PC-9 (cell line): ENCODE results near the gene COL4A1. TPM values are rescaled to one million over a fixed set of nuclear protein-coding genes. Genes with fewer than 3 reads are reported as not detected.

ENCODE experiments used
- BruUV-seq: library from RNA; stranded (reverse); fragments of 400-500 nt; replicated peaks from 2 replicates; lab custom pipeline; 2021; lab: Mats Ljungman, UMichigan
- CTCF ChIA-PET: fragments of 300-600 bp; sonication (Branson Sonifier 250); formaldehyde crosslinking; loops from one replicate; lab custom pipeline; 2022; ENCODE audit warnings: antibody characterized with exemption; lab: Charles Lee
- POLR2A ChIA-PET: fragments of 300-600 bp; sonication (Branson Sonifier 250); formaldehyde crosslinking; loops from one replicate; lab custom pipeline; 2022; ENCODE audit warnings: antibody characterized with exemption; ENCODE audit not compliant: unreplicated experiment; lab: Charles Lee
- DNase-seq, 2 experiments: peaks; one replicate each; pipeline versions ENCODE4 v3.0.0 to v3.0.0-alpha.2; 2015 to 2022; ENCODE audit warnings: mixed read lengths in 1 of 2
- H2AFZ ChIP-seq: fragments of 200-600 bp; sonication (generic); 2 replicates; pipeline ENCODE4 v1.8.1; 2017; ENCODE audit warnings: antibody characterized with exemption
- H3F3A ChIP-seq: fragments of 200-600 bp; sonication (generic); 2 replicates; pipeline ENCODE4 v1.8.1; 2017; ENCODE audit warnings: antibody characterized with exemption, mild to moderate bottlenecking, low read depth; ENCODE audit not compliant: insufficient read depth
- H3K27ac ChIP-seq: fragments of 200-600 bp; sonication (generic); 2 replicates; pipeline ENCODE4 v1.6.1; 2016; ENCODE audit warnings: mixed run types
- H3K27me3 ChIP-seq: fragments of 200-600 bp; sonication (generic); 2 replicates; pipeline ENCODE4 v1.6.1; 2016; ENCODE audit warnings: low read depth, mixed run types; ENCODE audit not compliant: insufficient read depth
- H3K36me3 ChIP-seq: fragments of 200-600 bp; sonication (generic); 2 replicates; pipeline ENCODE4 v1.6.1; 2016; ENCODE audit warnings: low read depth, mixed run types
- H3K4me1 ChIP-seq: fragments of 200-600 bp; sonication (generic); replicated peaks from 2 replicates; pipeline ENCODE4 v1.6.1; 2016; ENCODE audit warnings: mixed run types; ENCODE audit not compliant: insufficient read depth
- H3K4me2 ChIP-seq: fragments of 200-600 bp; sonication (generic); 2 replicates; pipeline ENCODE4 v1.6.1; 2017; ENCODE audit warnings: mixed run types
- H3K4me3 ChIP-seq: fragments of 200-600 bp; sonication (generic); 2 replicates; pipeline ENCODE4 v1.6.1; 2016; ENCODE audit warnings: mixed run types
- H3K79me2 ChIP-seq: fragments of 200-600 bp; sonication (generic); 2 replicates; pipeline ENCODE4 v1.6.1; 2017; ENCODE audit warnings: low read depth, mixed run types
- H3K9me2 ChIP-seq: fragments of 200-600 bp; sonication (generic); 2 replicates; pipeline ENCODE4 v1.8.1; 2017; ENCODE audit warnings: mild to moderate bottlenecking; ENCODE audit not compliant: insufficient read depth
- H3K9me3 ChIP-seq: fragments of 200-600 bp; sonication (generic); 2 replicates; pipeline ENCODE4 v1.8.1; 2016; ENCODE audit warnings: low read depth; ENCODE audit not compliant: insufficient read depth
- H4K20me1 ChIP-seq: fragments of 200-600 bp; sonication (generic); 2 replicates; pipeline ENCODE4 v1.8.1; 2017; ENCODE audit not compliant: insufficient read depth
- CTCF ChIP-seq: fragments of 200-600 bp; sonication (generic); conservative IDR thresholded peaks from 2 replicates; pipeline ENCODE4 v1.6.1; 2017; ENCODE audit warnings: mixed run types, antibody characterized with exemption, mild to moderate bottlenecking, moderate library complexity
- EZH2 ChIP-seq: fragments of 200-600 bp; sonication (generic); IDR thresholded peaks from 2 replicates; pipeline ENCODE4 v1.8.0; 2017; ENCODE audit warnings: antibody characterized with exemption, low read depth
- intact Hi-C: fragments of 100-400 bp; cut with micrococcal nuclease; formaldehyde crosslinking; loops from one replicate; pipeline ENCODE4 v1.10.0; 2022; ENCODE audit not compliant: unreplicated experiment
- total RNA-seq: library from RNA; stranded (reverse); gene quantifications from 2 replicates; pipeline ENCODE4 v1.2.3, GENCODE V29; 2021

Gene COL4A1
- total RNA-seq, 1 experiment from 2014 or later: 24.5 TPM

- Histone ChIP-seq H3K36me3 (no peaks in the 10 kb centered on the region), H3K4me3 (no peak overlapping the region), H3F3A (peaks cover 36% of the 10 kb centered on the region), H3K27me3 (no peaks in the 10 kb centered on the region), H2AFZ (no peak overlapping the region), H3K4me1 (peaks cover 50% of the 10 kb centered on the region), H3K4me2 (no peak overlapping the region), H4K20me1 (no peaks in the 10 kb centered on the region), H3K9me3 (no peaks in the 10 kb centered on the region), H3K27ac (no peak overlapping the region), H3K79me2 (no peaks in the 10 kb centered on the region), H3K9me2 (no peaks in the 10 kb centered on the region)
- DNase-seq: no peak
- ChIA-PET POLR2A (no interaction called here), CTCF (interaction anchor here (0.5 kb wide), 1 partner anchor 20 kb away, joined by 17 read pairs; no protein-coding TSS in a partner anchor)
- no TSS peak for BruUV-seq
- no peak for TF ChIP-seq EZH2
- TF ChIP-seq CTCF: no peak
- intact Hi-C loops: loop anchor here (10.0 kb wide), 1 partner anchor 790 kb away; no protein-coding TSS in a partner anchor
Observed at GRCh38 chr13:110124201-110124940, 182.6 kb downstream of the COL4A1 start.

GRCh38 chr13:110123041-110123809 lies 183.7 kb downstream of the COL4A1 start:
- H3K9me2 ChIP-seq: no peaks in the 10 kb centered on the region
- H3K27ac ChIP-seq: no peak overlapping the region
- no peaks in the 10 kb centered on the region for H3K27me3 ChIP-seq
- H2AFZ ChIP-seq: no peak overlapping the region
- no peak for DNase-seq
- H3K9me3 ChIP-seq: no peaks in the 10 kb centered on the region
- H4K20me1 ChIP-seq: no peaks in the 10 kb centered on the region
- no peak overlapping the region for H3K4me3 ChIP-seq
- no peaks in the 10 kb centered on the region for H3K79me2 ChIP-seq
- BruUV-seq: no TSS peak
- H3K36me3 ChIP-seq: no peaks in the 10 kb centered on the region
- CTCF ChIA-PET: interaction anchor here (0.6 kb wide), 1 partner anchor 851 kb away, joined by 3 read pairs; no protein-coding TSS in a partner anchor
- no peak overlapping the region for H3K4me2 ChIP-seq
- POLR2A ChIA-PET: no interaction called here
- peaks cover 26% of the 10 kb centered on the region for H3F3A ChIP-seq
- intact Hi-C loops: loop anchor here (10.0 kb wide), 1 partner anchor 788 kb away; no protein-coding TSS in a partner anchor
- TF ChIP-seq EZH2: no peak
- TF ChIP-seq CTCF: no peak
- H3K4me1 ChIP-seq: peaks cover 38% of the 10 kb centered on the region

- no peaks in the 10 kb centered on the region for H3K36me3 ChIP-seq
- H3K4me1 ChIP-seq: peaks cover 30% of the 10 kb centered on the region
- CTCF ChIA-PET: no interaction called here
- H3K4me2 ChIP-seq: no peak overlapping the region
- TF ChIP-seq CTCF (no peak), EZH2 (no peak)
- H3K27ac ChIP-seq: no peak overlapping the region
- no peaks in the 10 kb centered on the region for H3K27me3 ChIP-seq
- H4K20me1 ChIP-seq: no peaks in the 10 kb centered on the region
- POLR2A ChIA-PET: no interaction called here
- intact Hi-C loops: loop anchor here (10.0 kb wide), 1 partner anchor 787 kb away; no protein-coding TSS in a partner anchor
- H2AFZ ChIP-seq: no peak overlapping the region
- BruUV-seq: no TSS peak
- DNase-seq: no peak
- no peaks in the 10 kb centered on the region for H3K9me3 ChIP-seq
- H3K9me2 ChIP-seq: no peaks in the 10 kb centered on the region
- no peaks in the 10 kb centered on the region for H3K79me2 ChIP-seq
- peaks cover 9% of the 10 kb centered on the region for H3F3A ChIP-seq
- no peak overlapping the region for H3K4me3 ChIP-seq
Observed at GRCh38 chr13:110121422-110122083, 185.4 kb downstream of the COL4A1 start.
